SH-SY5Y (cell line): ENCODE results near the gene CTNND2.

Source experiments
- GATA2 ChIP-seq: IDR thresholded peaks from 2 replicates; pipeline ENCODE4 v1.6.1; 2011; ENCODE audit warnings: mild to moderate bottlenecking, low read depth, low read length
- GATA3 ChIP-seq: IDR thresholded peaks from 2 replicates; pipeline ENCODE4 v1.6.1; 2011; ENCODE audit warnings: low read depth, mild to moderate bottlenecking, low read length, moderate library complexity

CTNND2 gene

GRCh38 chr5:11105696-11106095, 798.5 kb downstream of the CTNND2 start:
- TF ChIP-seq GATA2: no peak
- TF ChIP-seq GATA3: no peak

DNA sequence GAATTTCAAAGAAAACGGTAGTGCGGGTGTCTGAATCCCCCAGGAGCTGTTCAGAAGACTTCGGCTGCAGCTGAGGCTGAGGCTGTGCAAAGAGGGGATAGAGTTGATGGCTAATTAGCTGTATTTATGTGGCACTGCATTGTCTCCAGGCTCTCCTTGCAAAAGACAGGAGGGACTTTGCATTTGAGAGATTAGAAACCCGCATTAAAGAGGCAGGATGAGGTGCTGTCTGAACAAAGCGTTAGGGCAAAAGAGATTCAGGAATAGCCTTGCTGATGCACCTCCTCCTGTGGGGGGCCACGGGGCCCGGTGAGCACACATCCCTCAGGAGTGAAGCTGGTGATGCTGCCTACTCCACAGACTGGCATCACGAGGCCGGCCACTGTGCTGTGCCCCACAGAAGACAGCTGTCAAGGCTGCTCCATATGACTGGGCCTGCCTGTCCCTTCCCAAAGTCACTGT, 799.6 kb downstream of the CTNND2 start:
- TF ChIP-seq GATA2 (no peak), GATA3 (no peak)

DNA sequence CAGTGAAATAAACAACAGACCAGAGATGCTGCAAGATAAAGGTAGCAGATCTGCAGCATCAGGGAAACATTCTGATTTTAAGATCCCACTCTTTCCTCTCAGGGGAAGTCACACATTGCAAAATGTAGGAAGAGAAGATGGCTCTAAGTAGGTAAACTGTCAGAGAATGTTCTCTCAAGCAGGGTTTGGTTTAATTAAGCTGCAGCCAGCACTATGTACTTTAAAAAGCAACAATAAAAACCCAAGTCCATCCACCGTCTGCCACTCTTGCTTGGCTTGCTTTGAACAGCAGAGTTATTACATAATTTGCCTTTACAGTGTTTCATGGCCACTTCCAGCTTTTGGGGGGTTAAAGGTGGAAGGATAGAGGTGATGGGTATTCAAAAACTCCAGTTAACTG, 800.0 kb downstream of the CTNND2 start:
- no peak for TF ChIP-seq GATA3
- TF ChIP-seq GATA2: no peak

DNA sequence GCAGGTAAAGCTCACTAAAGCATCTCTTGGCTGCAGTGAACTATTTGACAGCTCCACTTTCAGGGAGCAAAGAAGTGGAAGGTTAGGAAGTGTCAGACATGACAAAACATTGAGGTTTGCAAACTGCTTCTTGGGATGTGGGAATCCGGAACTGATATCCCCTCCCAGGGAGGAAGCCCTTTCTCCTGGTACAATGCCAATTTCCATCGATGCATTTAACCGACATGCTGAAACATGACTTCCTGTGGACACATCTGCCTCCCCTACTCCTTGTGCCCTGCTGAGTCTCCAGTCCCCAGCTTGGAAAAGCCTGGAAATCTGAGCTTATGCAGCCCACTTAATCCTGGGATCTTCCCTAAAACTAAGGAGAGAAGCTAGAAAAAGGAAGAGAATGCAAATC, 820.1 kb downstream of the CTNND2 start:
- TF ChIP-seq GATA2: no peak
- TF ChIP-seq GATA3: no peak

DNA sequence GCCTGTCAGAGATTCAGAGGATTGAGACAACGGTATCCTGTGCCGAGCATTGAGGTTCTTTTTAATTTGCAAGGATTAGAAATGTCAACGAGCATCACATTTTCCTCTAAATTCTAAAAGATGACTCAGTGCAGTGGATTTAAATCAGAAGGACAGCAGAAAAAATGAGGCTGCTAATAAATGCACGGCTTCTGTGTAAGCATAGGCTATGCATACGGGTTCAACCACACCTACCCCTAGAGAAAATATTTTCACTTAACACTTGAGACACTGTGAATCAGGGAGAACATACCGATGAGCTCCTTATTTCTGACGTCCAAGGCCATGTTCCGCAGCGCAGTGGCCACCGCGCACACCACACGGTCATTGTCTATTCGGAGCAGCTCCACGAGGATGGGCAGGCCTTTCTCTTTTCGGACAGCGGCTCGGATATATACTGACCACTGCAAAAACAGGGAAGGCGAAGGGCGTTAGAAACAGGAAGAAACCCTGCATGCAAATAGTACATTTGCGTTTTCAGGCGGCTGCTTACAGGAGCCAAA, 821.8 kb downstream of the CTNND2 start:
- TF ChIP-seq GATA2 (no peak), GATA3 (no peak)

DNA sequence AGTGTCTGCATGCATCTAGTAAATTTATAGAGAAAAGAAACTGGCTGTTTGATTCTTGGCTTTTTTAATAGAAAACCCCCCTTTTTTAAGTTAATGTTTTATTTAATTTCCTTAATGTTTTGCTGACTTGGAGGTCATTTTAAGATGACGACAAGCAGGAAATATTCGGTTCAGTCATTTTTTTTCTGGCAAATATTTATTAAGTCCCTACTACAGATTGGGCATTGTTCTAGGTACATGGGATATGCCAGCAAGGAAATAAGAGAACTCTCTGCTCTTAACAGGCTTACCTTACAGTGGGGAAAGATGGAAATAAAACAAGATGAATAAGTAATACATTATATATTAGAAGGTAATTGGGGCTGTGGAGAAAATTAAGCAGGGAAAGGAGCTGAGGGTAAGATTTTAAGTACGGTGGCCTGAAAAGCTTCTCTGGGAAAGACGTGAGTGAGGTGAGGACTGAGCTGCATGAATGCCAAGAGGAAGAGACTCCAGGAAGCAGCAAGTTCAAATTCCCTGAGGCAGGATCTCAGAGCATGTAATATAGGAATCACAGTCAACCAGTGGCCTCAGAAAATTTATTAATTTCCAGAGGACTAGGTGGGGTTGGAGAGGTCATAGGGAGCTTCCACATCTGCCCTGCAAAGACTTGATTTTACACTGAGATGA, 827.2 kb downstream of the CTNND2 start:
- TF ChIP-seq GATA3: no peak
- no peak for TF ChIP-seq GATA2

- TF ChIP-seq GATA2 (no peak), GATA3 (no peak)
These were observed 829.0 kb downstream of the CTNND2 start for GRCh38 chr5:11075035-11075805.

- no peak for TF ChIP-seq GATA3
- TF ChIP-seq GATA2: no peak
These were observed 831.7 kb downstream of the CTNND2 start for GRCh38 chr5:11072568-11072967.

- TF ChIP-seq GATA3 (no peak), GATA2 (no peak)
These were observed 832.2 kb downstream of the CTNND2 start for GRCh38 chr5:11072076-11072475.

DNA sequence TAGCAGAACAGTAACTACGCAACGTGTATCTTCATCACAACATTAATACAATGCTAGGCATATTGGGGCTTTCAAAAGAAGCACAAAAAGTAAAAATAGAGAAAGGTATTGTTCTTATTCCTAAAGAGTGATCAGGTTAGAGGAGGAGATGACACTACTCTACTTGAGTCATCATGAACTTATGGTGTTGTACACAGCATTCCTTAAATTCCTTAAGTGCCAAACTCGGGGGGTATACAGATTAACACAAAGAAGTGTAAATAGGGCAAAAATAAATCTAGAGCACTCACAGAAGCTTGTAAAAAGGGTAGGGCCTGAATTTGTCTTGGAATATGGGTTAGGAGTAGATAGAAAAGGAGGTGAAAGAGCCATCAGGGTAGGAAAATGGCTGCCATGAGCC, 835.2 kb downstream of the CTNND2 start:
- TF ChIP-seq GATA2 (no peak), GATA3 (no peak)

- no peak for TF ChIP-seq GATA3
These were observed 839.3 kb downstream of the CTNND2 start for GRCh38 chr5:11064763-11065450.

- TF ChIP-seq GATA2: no peak
- TF ChIP-seq GATA3: no peak
These were observed 841.8 kb downstream of the CTNND2 start for GRCh38 chr5:11062397-11062796.

GRCh38 chr5:11056560-11056959, 847.7 kb downstream of the CTNND2 start:
- TF ChIP-seq GATA3: no peak
- no peak for TF ChIP-seq GATA2

DNA sequence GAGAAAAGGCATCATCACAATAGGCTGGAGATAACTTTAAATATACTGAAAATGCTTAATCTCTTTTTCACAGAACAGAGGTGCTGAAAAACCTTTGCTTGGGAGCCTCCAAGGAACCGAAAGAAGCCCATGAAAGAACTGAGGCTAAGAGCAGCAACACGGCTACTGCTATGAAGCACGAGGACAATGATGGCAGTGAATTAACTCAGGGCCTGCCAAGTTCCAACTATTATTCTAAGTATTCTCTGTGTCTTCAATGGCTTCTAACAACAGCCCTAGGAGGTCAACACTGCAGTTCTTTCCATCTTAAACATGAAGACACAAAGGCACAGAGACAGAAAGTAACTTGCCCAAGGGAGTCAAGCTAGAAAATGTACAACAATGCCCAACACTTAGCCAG, 850.2 kb downstream of the CTNND2 start:
- TF ChIP-seq GATA2 (no peak), GATA3 (no peak)
